Measurements from ENCODE around the gene NKD2.
"Not testable (repeated sequence)": the region's sequence is repeated elsewhere in the genome, so short reads cannot be mapped to it uniquely, and the experiment has no call there.

The NKD2 gene

GRCh38 chr5:965604-966344 lies 42.8 kb upstream of the NKD2 start:
- H3K4me1 ChIP-seq (ENCODE audit: control insufficient read depth, low read depth, low read length) = no peaks in the 10 kb centered on the region
- no peaks in the 10 kb centered on the region for H3K36me3 ChIP-seq (ENCODE audit: control insufficient read depth, low read depth, low read length)
- H3K9me3 ChIP-seq (ENCODE audit: control insufficient read depth, low read depth, low read length) = no peaks in the 10 kb centered on the region
- no peaks in the 10 kb centered on the region for H3K27me3 ChIP-seq (ENCODE audit: control insufficient read depth, insufficient read depth, low read length)
- no peak overlapping the region for H3K27ac ChIP-seq (ENCODE audit: low read length)
- H3K4me3 ChIP-seq (ENCODE audit: low read length) = no peak overlapping the region
- H3K9ac ChIP-seq (ENCODE audit: low read length) = no peak overlapping the region

GRCh38 chr5:966345-966710 lies 42.3 kb upstream of the NKD2 start:
- Histone ChIP-seq H3K9ac (ENCODE audit: low read length) (no peak overlapping the region), H3K9me3 (ENCODE audit: control insufficient read depth, low read depth, low read length) (no peaks in the 10 kb centered on the region), H3K27ac (ENCODE audit: low read length) (no peak overlapping the region), H3K36me3 (ENCODE audit: control insufficient read depth, low read depth, low read length) (no peaks in the 10 kb centered on the region), H3K27me3 (ENCODE audit: control insufficient read depth, insufficient read depth, low read length) (no peaks in the 10 kb centered on the region), H3K4me1 (ENCODE audit: control insufficient read depth, low read depth, low read length) (no peaks in the 10 kb centered on the region), H3K4me3 (ENCODE audit: low read length) (no peak overlapping the region)

GRCh38 chr5:966941-967340 lies 41.7 kb upstream of the NKD2 start:
- Histone ChIP-seq H3K4me1 (ENCODE audit: control insufficient read depth, low read depth, low read length) (no peaks in the 10 kb centered on the region), H3K36me3 (ENCODE audit: control insufficient read depth, low read depth, low read length) (no peaks in the 10 kb centered on the region), H3K9ac (ENCODE audit: low read length) (no peak overlapping the region), H3K4me3 (ENCODE audit: low read length) (no peak overlapping the region), H3K9me3 (ENCODE audit: control insufficient read depth, low read depth, low read length) (no peaks in the 10 kb centered on the region), H3K27ac (ENCODE audit: low read length) (no peak overlapping the region), H3K27me3 (ENCODE audit: control insufficient read depth, insufficient read depth, low read length) (no peaks in the 10 kb centered on the region)

GRCh38 chr5:968881-969280 lies 39.7 kb upstream of the NKD2 start:
- no peaks in the 10 kb centered on the region for H3K4me1 ChIP-seq (ENCODE audit: control insufficient read depth, low read depth, low read length)
- H3K4me3 ChIP-seq (ENCODE audit: low read length) = no peak overlapping the region
- no peaks in the 10 kb centered on the region for H3K9me3 ChIP-seq (ENCODE audit: control insufficient read depth, low read depth, low read length)
- H3K27ac ChIP-seq (ENCODE audit: low read length) = no peak overlapping the region
- no peak overlapping the region for H3K9ac ChIP-seq (ENCODE audit: low read length)
- no peaks in the 10 kb centered on the region for H3K27me3 ChIP-seq (ENCODE audit: control insufficient read depth, insufficient read depth, low read length)
- H3K36me3 ChIP-seq (ENCODE audit: control insufficient read depth, low read depth, low read length) = no peaks in the 10 kb centered on the region

- H3K9me3 ChIP-seq (ENCODE audit: control insufficient read depth, low read depth, low read length) = no peaks in the 10 kb centered on the region
- no peaks in the 10 kb centered on the region for H3K27me3 ChIP-seq (ENCODE audit: control insufficient read depth, insufficient read depth, low read length)
- no peaks in the 10 kb centered on the region for H3K4me1 ChIP-seq (ENCODE audit: control insufficient read depth, low read depth, low read length)
- no peak overlapping the region for H3K4me3 ChIP-seq (ENCODE audit: low read length)
- H3K36me3 ChIP-seq (ENCODE audit: control insufficient read depth, low read depth, low read length) = no peaks in the 10 kb centered on the region
- no peak overlapping the region for H3K27ac ChIP-seq (ENCODE audit: low read length)
- no peak overlapping the region for H3K9ac ChIP-seq (ENCODE audit: low read length)
Observed at GRCh38 chr5:969408-969839, 39.2 kb upstream of the NKD2 start.

GRCh38 chr5:972575-972974 lies 36.0 kb upstream of the NKD2 start:
- H3K9ac ChIP-seq (ENCODE audit: low read length); H3K4me1 ChIP-seq (ENCODE audit: control insufficient read depth, low read depth, low read length); H3K9me3 ChIP-seq (ENCODE audit: control insufficient read depth, low read depth, low read length); H3K36me3 ChIP-seq (ENCODE audit: control insufficient read depth, low read depth, low read length); H3K4me3 ChIP-seq (ENCODE audit: low read length); H3K27ac ChIP-seq (ENCODE audit: low read length); H3K27me3 ChIP-seq (ENCODE audit: control insufficient read depth, insufficient read depth, low read length): not testable (repeated sequence)

GRCh38 chr5:976849-977751 lies 31.5 kb upstream of the NKD2 start:
- H3K27me3 ChIP-seq (ENCODE audit: control insufficient read depth, insufficient read depth, low read length) = no peaks in the 10 kb centered on the region
- H3K9ac ChIP-seq (ENCODE audit: low read length) = no peak overlapping the region
- H3K4me1 ChIP-seq (ENCODE audit: control insufficient read depth, low read depth, low read length) = no peaks in the 10 kb centered on the region
- no peak overlapping the region for H3K4me3 ChIP-seq (ENCODE audit: low read length)
- H3K36me3 ChIP-seq (ENCODE audit: control insufficient read depth, low read depth, low read length) = no peaks in the 10 kb centered on the region
- H3K27ac ChIP-seq (ENCODE audit: low read length) = no peak overlapping the region
- H3K9me3 ChIP-seq (ENCODE audit: control insufficient read depth, low read depth, low read length) = no peaks in the 10 kb centered on the region

- Histone ChIP-seq H3K27ac (ENCODE audit: low read length) (no peak overlapping the region), H3K27me3 (ENCODE audit: control insufficient read depth, insufficient read depth, low read length) (no peaks in the 10 kb centered on the region), H3K9ac (ENCODE audit: low read length) (no peak overlapping the region), H3K4me1 (ENCODE audit: control insufficient read depth, low read depth, low read length) (no peaks in the 10 kb centered on the region), H3K9me3 (ENCODE audit: control insufficient read depth, low read depth, low read length) (no peaks in the 10 kb centered on the region), H3K4me3 (ENCODE audit: low read length) (no peak overlapping the region), H3K36me3 (ENCODE audit: control insufficient read depth, low read depth, low read length) (no peaks in the 10 kb centered on the region)
Observed at GRCh38 chr5:978054-978453, 30.5 kb upstream of the NKD2 start.

- H3K36me3 ChIP-seq (ENCODE audit: control insufficient read depth, low read depth, low read length) = no peaks in the 10 kb centered on the region
- H3K27ac ChIP-seq (ENCODE audit: low read length) = no peak overlapping the region
- no peaks in the 10 kb centered on the region for H3K9me3 ChIP-seq (ENCODE audit: control insufficient read depth, low read depth, low read length)
- H3K4me1 ChIP-seq (ENCODE audit: control insufficient read depth, low read depth, low read length) = no peaks in the 10 kb centered on the region
- no peak overlapping the region for H3K9ac ChIP-seq (ENCODE audit: low read length)
- H3K27me3 ChIP-seq (ENCODE audit: control insufficient read depth, insufficient read depth, low read length) = no peaks in the 10 kb centered on the region
- H3K4me3 ChIP-seq (ENCODE audit: low read length) = no peak overlapping the region
Observed at GRCh38 chr5:978693-979092, 29.9 kb upstream of the NKD2 start.

- H3K4me3 ChIP-seq (ENCODE audit: low read length) = no peak overlapping the region
- no peaks in the 10 kb centered on the region for H3K27me3 ChIP-seq (ENCODE audit: control insufficient read depth, insufficient read depth, low read length)
Observed at GRCh38 chr5:979100-979817, 29.3 kb upstream of the NKD2 start.

GRCh38 chr5:980001-980588 lies 28.5 kb upstream of the NKD2 start:
- Histone ChIP-seq H3K36me3 (ENCODE audit: control insufficient read depth, low read depth, low read length) (no peaks in the 10 kb centered on the region), H3K27me3 (ENCODE audit: control insufficient read depth, insufficient read depth, low read length) (no peaks in the 10 kb centered on the region), H3K9ac (ENCODE audit: low read length) (no peak overlapping the region), H3K4me1 (ENCODE audit: control insufficient read depth, low read depth, low read length) (no peaks in the 10 kb centered on the region), H3K27ac (ENCODE audit: low read length) (no peak overlapping the region), H3K4me3 (ENCODE audit: low read length) (no peak overlapping the region), H3K9me3 (ENCODE audit: control insufficient read depth, low read depth, low read length) (no peaks in the 10 kb centered on the region)

More at GRCh38 chr5:979100-979817, 29.3 kb upstream of the NKD2 start:
- no peaks in the 10 kb centered on the region for H3K9me3 ChIP-seq (ENCODE audit: control insufficient read depth, low read depth, low read length)
- no peaks in the 10 kb centered on the region for H3K4me1 ChIP-seq (ENCODE audit: control insufficient read depth, low read depth, low read length)
- H3K36me3 ChIP-seq (ENCODE audit: control insufficient read depth, low read depth, low read length) = no peaks in the 10 kb centered on the region
- H3K27ac ChIP-seq (ENCODE audit: low read length) = no peak overlapping the region
- H3K9ac ChIP-seq (ENCODE audit: low read length) = no peak overlapping the region

All from iPS-18a (cell line).